HepG2 (cell line): ENCODE measurements around the gene CIAO2A. TPM values are rescaled to one million over a fixed set of nuclear protein-coding genes. Genes with fewer than 3 reads are reported as not detected.
A peak's percentile ranks its signal among the peaks of the same experiment; 100 is the strongest.

Experiments
- ATAC-seq: fragments of 200-7000 bp; cut with Tn5 transposase; 3 replicates; pipeline ENCODE4 v1.9.1; 2020; ENCODE audit warnings: mild to moderate bottlenecking, moderate library complexity
- BruUV-seq: library from RNA; stranded (reverse); fragments of 400-500 nt; replicated peaks from 2 replicates; lab custom pipeline; 2021; lab: Mats Ljungman, UMichigan
- CTCF ChIA-PET: fragments of 300-600 bp; formaldehyde crosslinking; extraction: SDS; loops from one replicate; lab custom pipeline; 2021; ENCODE audit warnings: low total read pairs, inconsistent platforms, low intra/inter-chr PET ratio; lab: Yijun Ruan, JAX
- POLR2A ChIA-PET: fragments of 350-600 bp; sonication (Branson Sonifier 250); formaldehyde crosslinking; loops from one replicate; lab custom pipeline; 2020; ENCODE audit warnings: antibody characterized with exemption, inconsistent platforms; lab: Yijun Ruan, JAX
- DNase-seq: peaks from one replicate; pipeline ENCODE4 v3.0.0-alpha.2; 2015; ENCODE audit warnings: low spot score
- FAIRE-seq: peaks from 3 replicates; lab custom pipeline; 2011; peaks lifted over from hg19 to GRCh38; lab: Jason Lieb, UNC
- H2AFZ ChIP-seq: one replicate; pipeline ENCODE4 v1.6.1; 2011; ENCODE audit warnings: low read length, inconsistent platforms
- H3K27ac ChIP-seq: fragments of 300-600 bp; 3 replicates; pipeline ENCODE4 v1.8.0; 2011; ENCODE audit warnings: mixed run types, mild to moderate bottlenecking, mixed read lengths, low read length, inconsistent platforms; ENCODE audit not compliant: insufficient read depth; ENCODE audit errors: extremely low read length
- H3K27me3 ChIP-seq, 2 experiments: fragments of 200-600 bp in 1 of 2; 2 replicates in 1 of 2; 3 replicates in 1 of 2; pipeline versions ENCODE4 v1.6.0 to v1.8.0; 2011; ENCODE audit warnings: low read length in 2 of 2, mild to moderate bottlenecking in 2 of 2, moderate library complexity in 2 of 2, inconsistent platforms in 1 of 2; ENCODE audit not compliant: insufficient read depth in 2 of 2, control insufficient read depth in 1 of 2
- H3K36me3 ChIP-seq, 2 experiments: fragments of 200-600 bp in 1 of 2; replicated peaks in 1 of 2; 2 replicates in 1 of 2; 3 replicates in 1 of 2; pipeline versions ENCODE4 v1.5.1 to v1.8.0; 2011; ENCODE audit warnings: low read length in 2 of 2, inconsistent platforms in 1 of 2; ENCODE audit not compliant: insufficient read depth in 2 of 2, control insufficient read depth in 1 of 2
- H3K4me1 ChIP-seq: 2 replicates; pipeline ENCODE4 v1.5.1; 2012; ENCODE audit warnings: low read length, inconsistent platforms; ENCODE audit not compliant: insufficient read depth
- H3K4me2 ChIP-seq: 2 replicates; pipeline ENCODE4 v1.6.0; 2011; ENCODE audit warnings: low read depth, low read length, inconsistent platforms
- H3K4me3 ChIP-seq, 3 experiments: fragments of 200-600 bp in 1 of 3; sonication (generic), shearing (Covaris generic) in 1 of 3; replicated peaks in 1 of 3; 2 replicates each; pipeline ENCODE4 v1.5.1; 2011 to 2016; ENCODE audit warnings: low read length in 3 of 3, inconsistent platforms in 2 of 3, low read depth in 2 of 3, mild to moderate bottlenecking in 2 of 3, control low read depth in 1 of 3, mixed read lengths in 1 of 3; ENCODE audit not compliant: insufficient read depth in 1 of 3
- H3K79me2 ChIP-seq: one replicate; pipeline ENCODE4 v1.6.1; 2011; ENCODE audit warnings: low read length, inconsistent platforms; ENCODE audit not compliant: insufficient read depth
- H3K9ac ChIP-seq: 2 replicates; pipeline ENCODE4 v1.6.0; 2011; ENCODE audit warnings: mild to moderate bottlenecking, low read depth, low read length, inconsistent platforms; ENCODE audit not compliant: insufficient read depth
- H3K9me3 ChIP-seq: 2 replicates; pipeline ENCODE4 v1.5.1; 2012; ENCODE audit warnings: mild to moderate bottlenecking, low read length
- H4K20me1 ChIP-seq: 2 replicates; pipeline ENCODE4 v1.6.0; 2011; ENCODE audit warnings: inconsistent platforms, mild to moderate bottlenecking, low read length, moderate library complexity; ENCODE audit not compliant: insufficient read depth
- ASH2L ChIP-seq: fragments of 300-600, 200-600 bp; sonication (generic); IDR thresholded peaks from 2 replicates; pipeline ENCODE4 v1.7.0; 2017; ENCODE audit warnings: low read depth, mild to moderate bottlenecking, moderate library complexity, mixed read lengths, low read length; ENCODE audit not compliant: insufficient read length
- CREB1 ChIP-seq, 2 experiments: fragments of 450-650 bp in 1 of 2; IDR thresholded peaks; 2 replicates each; pipeline ENCODE4 v1.6.1; 2016 to 2017; ENCODE audit warnings: control low read depth in 1 of 2, mild to moderate bottlenecking in 1 of 2, missing compliant biosample characterization in 1 of 2, missing genetic modification characterization in 1 of 2
- ETV5 ChIP-seq: IDR thresholded peaks from 2 replicates; pipeline ENCODE4 v1.6.1; 2018; ENCODE audit warnings: missing biosample characterization, missing genetic modification reagents, inconsistent platforms, borderline replicate concordance
- FOXO4 ChIP-seq: sonication (generic); formaldehyde crosslinking; conservative IDR thresholded peaks from 2 replicates; pipeline ENCODE4 v1.8.1; 2023; ENCODE audit warnings: missing genetic modification reagents
- HNRNPH1 ChIP-seq: fragments of 200-400 bp; formaldehyde crosslinking; optimal IDR thresholded peaks from 2 replicates; pipeline ENCODE3; 2017; ENCODE audit warnings: mild to moderate bottlenecking, low read depth, low read length
- SATB2 ChIP-seq: sonication (generic); formaldehyde crosslinking; IDR thresholded peaks from 2 replicates; pipeline ENCODE4 v1.5.0; 2020; ENCODE audit warnings: missing genetic modification reagents
- TEAD2 ChIP-seq: sonication (generic); formaldehyde crosslinking; IDR thresholded peaks from 2 replicates; pipeline ENCODE4 v1.9.0; 2021; ENCODE audit warnings: missing genetic modification reagents
- TEAD3 ChIP-seq: optimal IDR thresholded peaks from 2 replicates; pipeline ENCODE3; 2016; ENCODE audit warnings: borderline replicate concordance
- ZBTB14 ChIP-seq: sonication (generic); formaldehyde crosslinking; IDR thresholded peaks from 2 replicates; pipeline ENCODE4 v1.4.0; 2020; ENCODE audit warnings: missing genetic modification reagents
- ZNF549 ChIP-seq: sonication (generic); formaldehyde crosslinking; IDR thresholded peaks from 2 replicates; pipeline ENCODE4 v1.5.0; 2020; ENCODE audit warnings: missing genetic modification reagents
- ZNF746 ChIP-seq: sonication (generic); formaldehyde crosslinking; IDR thresholded peaks from 2 replicates; pipeline ENCODE4 v1.8.0; 2022; ENCODE audit warnings: mild to moderate bottlenecking, missing genetic modification reagents
- ZSCAN9 ChIP-seq: IDR thresholded peaks from 2 replicates; pipeline ENCODE4 v1.6.1; 2016; ENCODE audit warnings: borderline replicate concordance
- WGBS: methylation state at CpG from one replicate; pipeline ENCODE4 v1.1.6; 2017; ENCODE audit warnings: low lambda C conversion rate; 5-methylcytosine and 5-hydroxymethylcytosine counted together
- in situ Hi-C: cut with HindIII; loops from 2 replicates; pipeline ENCODE4 v1.10.0; 2017; ENCODE audit warnings: low pct_unique_long_range_greater_than_20kb; ENCODE audit not compliant: extremely low pct_ligation_motif_present
- intact Hi-C: fragments of 100-400 bp; cut with micrococcal nuclease; formaldehyde crosslinking; loops from one replicate; pipeline ENCODE4 v1.10.0; 2022; ENCODE audit not compliant: unreplicated experiment
- polyA plus RNA-seq, 8 experiments: library from polyadenylated mRNA; depleted of rRNA in 3 of 8; stranded (reverse) in 7 of 8; unstranded in 1 of 8; fragments of >200 nt; fragmentation: Illumina TruSeq in 4 of 8; extraction: Trizol in 4 of 8; gene quantifications; 2 replicates each; pipeline versions ENCODE4 v1.2.1 to v1.2.3, GENCODE V29; 2011 to 2016; ENCODE audit warnings: low read depth in 4 of 8, missing spikeins in 1 of 8, mixed read lengths in 1 of 8; ENCODE audit not compliant: insufficient read depth in 1 of 8
- total RNA-seq, 5 experiments: library from RNA; depleted of rRNA; stranded (reverse); fragments of >200 nt; fragmentation: Illumina TruSeq; extraction: Trizol; gene quantifications; 2 replicates each; pipeline ENCODE4 v1.2.3, GENCODE V29; 2016; ENCODE audit warnings: low read depth in 1 of 5

CIAO2A gene
- total and polyA plus RNA-seq, 2 of the 13 experiments (the other 11 are each of a cell fraction or from before 2014, with no cell fraction given): 83.0 to 100 TPM

DNA sequence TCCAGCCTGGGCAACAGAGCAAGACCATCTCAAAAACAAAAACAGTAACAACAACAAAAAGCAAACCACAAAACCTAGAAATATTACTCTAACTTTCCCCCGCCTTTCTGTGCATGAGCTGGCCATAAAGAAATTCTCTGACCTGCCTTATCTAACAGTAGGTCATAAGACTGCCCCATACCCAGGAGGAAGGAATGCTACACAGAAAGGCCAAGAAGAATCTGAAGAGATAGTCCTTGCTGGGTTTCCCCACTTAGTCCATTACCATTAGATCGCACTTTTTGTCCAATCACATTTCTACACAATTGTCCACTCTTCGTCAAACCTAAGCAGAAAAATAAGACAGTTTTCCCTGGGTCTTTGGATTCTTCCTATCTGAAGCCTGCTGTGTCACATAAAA is 23.5 kb downstream of the CIAO2A start:
- WGBS: 97% methylated on average over 3 of the region's 3 CpGs
- H3K79me2 ChIP-seq: no peaks in the 10 kb centered on the region
- no peak overlapping the region for H3K4me3 ChIP-seq
- DNase-seq: no peak
- no peak overlapping the region for H3K4me2 ChIP-seq
- H2AFZ ChIP-seq: no peak overlapping the region
- no peaks in the 10 kb centered on the region for H4K20me1 ChIP-seq
- H3K27ac ChIP-seq: no peak overlapping the region
- TF ChIP-seq FOXO4: 0 out of 2 replicates have a peak, but pooled peaks have one; percentile 47
- TF ChIP-seq ZNF746 (CRISPR knock-in tag): no peak
- ATAC-seq: no peak
- FAIRE-seq: no peak
- BruUV-seq: no TSS peak
- ChIA-PET POLR2A (interaction anchor here (6.9 kb wide), 1 partner anchor 23 kb away, joined by 88 read pairs; the partner anchor contains the start of gene CIAO2A), CTCF (interaction anchor here (1.7 kb wide), 1 partner anchor 22 kb away, joined by 6 read pairs; no protein-coding TSS in a partner anchor)
- in situ Hi-C loops: no loop called here
- no peaks in the 10 kb centered on the region for H3K9me3 ChIP-seq
- peaks cover 3 to 5% of the 10 kb centered on the region in 2 experiments; a peak in 2 of 5 replicates for H3K36me3 ChIP-seq
- no peak overlapping the region for H3K9ac ChIP-seq
- peaks cover 48% of the 10 kb centered on the region for H3K4me1 ChIP-seq
- intact Hi-C loops: no loop called here
- H3K27me3 ChIP-seq: no peaks in the 10 kb centered on the region

- TF ChIP-seq TEAD2 (CRISPR knock-in tag) (no peak), ZBTB14 (CRISPR knock-in tag) (no peak), ETV5 (CRISPR knock-in tag) (no peak), SATB2 (CRISPR knock-in tag) (no peak), HNRNPH1 (no peak), ZSCAN9 (CRISPR knock-in tag) (no peak), CREB1 (IDR thresholded peaks at IDR 0.05) (no peak), CREB1 (CRISPR knock-in tag; IDR thresholded peaks at IDR 0.05) (no peak), TEAD3 (CRISPR knock-in tag) (no peak), ASH2L (no peak), ZNF549 (CRISPR knock-in tag) (no peak)
- Histone ChIP-seq H3K4me1 (peaks cover 48% of the 10 kb centered on the region), H3K9me3 (no peaks in the 10 kb centered on the region), H3K4me2 (no peak overlapping the region), H3K27me3 (no peaks in the 10 kb centered on the region), H3K9ac (no peak overlapping the region), H4K20me1 (no peaks in the 10 kb centered on the region), H3K36me3 (peaks cover 3 to 4% of the 10 kb centered on the region in 2 experiments; a peak in 2 of 5 replicates), H3K27ac (no peak overlapping the region), H3K4me3 (no peak overlapping the region), H3K79me2 (no peaks in the 10 kb centered on the region), H2AFZ (no peak overlapping the region)
- DNase-seq (no peak), FAIRE-seq (no peak), ATAC-seq (no peak)
- 48% methylated on average over 4 of the region's 4 CpGs for WGBS
- in situ Hi-C loops (loop anchor here (5.0 kb wide), 2 partner anchors 316 to 456 kb away; no protein-coding TSS in a partner anchor), intact Hi-C loops (loop anchor here (5.0 kb wide), 2 partner anchors 121 to 456 kb away; no protein-coding TSS in a partner anchor)
- POLR2A ChIA-PET: interaction anchor here (1.2 kb wide), 1 partner anchor 316 kb away, joined by 3 read pairs; no protein-coding TSS in a partner anchor
- CTCF ChIA-PET: interaction anchor here (1.3 to 3.8 kb wide), 6 partner anchors 21 to 458 kb away, joined by 3 to 31 read pairs (median 4); no protein-coding TSS in a partner anchor
- no TSS peak for BruUV-seq
Observed at GRCh38 chr15:64068133-64068532, 25.5 kb downstream of the CIAO2A start.
